B cell (primary cell): ENCODE results near the gene HOATZ.

Experiments used
- EZH2 ChIP-seq: IDR thresholded peaks from 2 replicates; pipeline ENCODE4 v1.6.1; 2012; ENCODE audit warnings: borderline replicate concordance, low read depth, mild to moderate bottlenecking, moderate library complexity, low read length; ENCODE audit not compliant: insufficient read depth, poor library complexity, severe bottlenecking
- TF ChIP-seq, protein P1 (sequence below): fragments of 200-600 bp; IDR thresholded peaks from one replicate; pipeline ENCODE4 v1.8.0; 2022; ENCODE audit warnings: antibody characterized with exemption, mild to moderate bottlenecking

DNA sequence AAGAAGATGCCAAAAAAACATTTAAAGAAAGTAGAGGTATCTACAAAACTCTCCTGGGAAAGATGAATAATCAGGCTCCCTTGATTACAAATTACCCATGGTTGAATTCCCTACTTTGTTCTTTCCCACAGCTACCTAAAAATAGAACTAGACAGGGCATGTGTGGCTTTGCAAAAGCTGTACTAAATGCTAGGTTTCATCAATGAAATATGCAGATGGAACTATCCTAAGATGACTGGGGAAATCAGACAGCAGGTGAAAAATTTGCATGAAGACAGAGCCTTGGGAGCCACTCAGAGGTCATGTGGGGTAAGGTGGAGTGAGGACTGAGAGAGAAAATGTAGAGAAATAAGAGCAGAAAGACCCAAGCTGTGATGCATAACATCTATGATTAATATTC, 40.7 kb downstream of the HOATZ start:
- no peak for TF ChIP-seq EZH2
- TF ChIP-seq, protein P1, sequence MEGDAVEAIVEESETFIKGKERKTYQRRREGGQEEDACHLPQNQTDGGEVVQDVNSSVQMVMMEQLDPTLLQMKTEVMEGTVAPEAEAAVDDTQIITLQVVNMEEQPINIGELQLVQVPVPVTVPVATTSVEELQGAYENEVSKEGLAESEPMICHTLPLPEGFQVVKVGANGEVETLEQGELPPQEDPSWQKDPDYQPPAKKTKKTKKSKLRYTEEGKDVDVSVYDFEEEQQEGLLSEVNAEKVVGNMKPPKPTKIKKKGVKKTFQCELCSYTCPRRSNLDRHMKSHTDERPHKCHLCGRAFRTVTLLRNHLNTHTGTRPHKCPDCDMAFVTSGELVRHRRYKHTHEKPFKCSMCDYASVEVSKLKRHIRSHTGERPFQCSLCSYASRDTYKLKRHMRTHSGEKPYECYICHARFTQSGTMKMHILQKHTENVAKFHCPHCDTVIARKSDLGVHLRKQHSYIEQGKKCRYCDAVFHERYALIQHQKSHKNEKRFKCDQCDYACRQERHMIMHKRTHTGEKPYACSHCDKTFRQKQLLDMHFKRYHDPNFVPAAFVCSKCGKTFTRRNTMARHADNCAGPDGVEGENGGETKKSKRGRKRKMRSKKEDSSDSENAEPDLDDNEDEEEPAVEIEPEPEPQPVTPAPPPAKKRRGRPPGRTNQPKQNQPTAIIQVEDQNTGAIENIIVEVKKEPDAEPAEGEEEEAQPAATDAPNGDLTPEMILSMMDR = no peak
